ENCODE measurements around the gene AMN.

GRCh38 chr14:102967506-102967795 is 45.0 kb downstream of the AMN start:
- TF ChIP-seq POLR2AphosphoS5 (IDR thresholded peaks at IDR 0.05; ENCODE audit: low read depth, low read length) (no peak), TAF1 (IDR thresholded peaks at IDR 0.05; ENCODE audit: borderline replicate concordance, insufficient read depth, low read length) (no peak)
- TF ChIP-seq, protein P1, sequence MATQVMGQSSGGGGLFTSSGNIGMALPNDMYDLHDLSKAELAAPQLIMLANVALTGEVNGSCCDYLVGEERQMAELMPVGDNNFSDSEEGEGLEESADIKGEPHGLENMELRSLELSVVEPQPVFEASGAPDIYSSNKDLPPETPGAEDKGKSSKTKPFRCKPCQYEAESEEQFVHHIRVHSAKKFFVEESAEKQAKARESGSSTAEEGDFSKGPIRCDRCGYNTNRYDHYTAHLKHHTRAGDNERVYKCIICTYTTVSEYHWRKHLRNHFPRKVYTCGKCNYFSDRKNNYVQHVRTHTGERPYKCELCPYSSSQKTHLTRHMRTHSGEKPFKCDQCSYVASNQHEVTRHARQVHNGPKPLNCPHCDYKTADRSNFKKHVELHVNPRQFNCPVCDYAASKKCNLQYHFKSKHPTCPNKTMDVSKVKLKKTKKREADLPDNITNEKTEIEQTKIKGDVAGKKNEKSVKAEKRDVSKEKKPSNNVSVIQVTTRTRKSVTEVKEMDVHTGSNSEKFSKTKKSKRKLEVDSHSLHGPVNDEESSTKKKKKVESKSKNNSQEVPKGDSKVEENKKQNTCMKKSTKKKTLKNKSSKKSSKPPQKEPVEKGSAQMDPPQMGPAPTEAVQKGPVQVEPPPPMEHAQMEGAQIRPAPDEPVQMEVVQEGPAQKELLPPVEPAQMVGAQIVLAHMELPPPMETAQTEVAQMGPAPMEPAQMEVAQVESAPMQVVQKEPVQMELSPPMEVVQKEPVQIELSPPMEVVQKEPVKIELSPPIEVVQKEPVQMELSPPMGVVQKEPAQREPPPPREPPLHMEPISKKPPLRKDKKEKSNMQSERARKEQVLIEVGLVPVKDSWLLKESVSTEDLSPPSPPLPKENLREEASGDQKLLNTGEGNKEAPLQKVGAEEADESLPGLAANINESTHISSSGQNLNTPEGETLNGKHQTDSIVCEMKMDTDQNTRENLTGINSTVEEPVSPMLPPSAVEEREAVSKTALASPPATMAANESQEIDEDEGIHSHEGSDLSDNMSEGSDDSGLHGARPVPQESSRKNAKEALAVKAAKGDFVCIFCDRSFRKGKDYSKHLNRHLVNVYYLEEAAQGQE (IDR thresholded peaks at IDR 0.05; ENCODE audit: insufficient read depth in 1 of 2, low read depth in 2 of 2, low read length in 2 of 2): no peak

All from PFSK-1 (cell line).